B cell (primary cell): Measurements from ENCODE around the gene TBC1D2. TPM values are rescaled to one million over a fixed set of nuclear protein-coding genes. Genes with fewer than 3 reads are reported as not detected.

Experiments
- ATAC-seq: fragments of 200-7000 bp; cut with Tn5 transposase; one replicate; pipeline ENCODE4 v1.10.0; 2021; ENCODE audit warnings: low read depth, mild to moderate bottlenecking, moderate number of reproducible peaks, moderate library complexity
- CTCF ChIA-PET: fragments of 350-600 bp; sonication (Branson Sonifier 250); formaldehyde crosslinking; loops from one replicate; lab custom pipeline; 2021; ENCODE audit warnings: antibody characterized with exemption, inconsistent platforms; lab: Charles Lee
- POLR2A ChIA-PET: fragments of 350-600 bp; sonication (Branson Sonifier 250); formaldehyde crosslinking; loops from one replicate; lab custom pipeline; 2021; ENCODE audit warnings: antibody characterized with exemption; lab: Charles Lee
- DNase-seq: peaks from one replicate; pipeline ENCODE4 v3.0.0; 2013
- H2AFZ ChIP-seq: 2 replicates; pipeline ENCODE4 v1.6.1; 2012; ENCODE audit warnings: mild to moderate bottlenecking, low read depth, low read length; ENCODE audit not compliant: insufficient read depth, poor library complexity, severe bottlenecking
- H3K27ac ChIP-seq, 2 donors: 1 replicate in 1 of 2; 2 replicates in 1 of 2; pipeline ENCODE4 v1.5.1; 2012 to 2013; ENCODE audit warnings: low read length in 2 of 2, mild to moderate bottlenecking in 2 of 2, moderate library complexity in 1 of 2
- H3K27me3 ChIP-seq, 4 experiments: fragments of 200-600 bp in 1 of 4; sonication (generic) in 1 of 4; replicated peaks in 1 of 4; 1 replicate in 2 of 4; 2 replicates in 2 of 4; pipeline versions ENCODE4 v1.6.1 to v1.7.0; 2013 to 2016; ENCODE audit warnings: low read length in 3 of 4, mild to moderate bottlenecking in 2 of 4, mixed read lengths in 1 of 4, moderate library complexity in 1 of 4; ENCODE audit not compliant: insufficient read depth in 4 of 4, control insufficient read depth in 3 of 4; ENCODE audit errors: control extremely low read depth in 1 of 4
- H3K36me3 ChIP-seq, 2 experiments: replicated peaks in 1 of 2; 1 replicate in 1 of 2; 2 replicates in 1 of 2; pipeline versions ENCODE4 v1.6.1 to v1.7.1; 2013; ENCODE audit warnings: low read length in 1 of 2; ENCODE audit not compliant: insufficient read depth in 2 of 2, control insufficient read depth in 1 of 2; ENCODE audit errors: control extremely low read depth in 1 of 2, extremely low read depth in 1 of 2
- H3K4me1 ChIP-seq, 2 donors: fragments of 200-600 bp in 1 of 2; sonication (generic) in 1 of 2; 1 replicate in 1 of 2; 2 replicates in 1 of 2; pipeline versions ENCODE4 v1.5.1 to v1.6.1; 2013 to 2017; ENCODE audit warnings: low read length in 2 of 2; ENCODE audit not compliant: control insufficient read depth in 2 of 2, insufficient read depth in 2 of 2
- H3K4me2 ChIP-seq: replicated peaks from 2 replicates; pipeline ENCODE3; 2012; ENCODE audit warnings: mild to moderate bottlenecking, low read depth, low read length; ENCODE audit not compliant: poor library complexity, severe bottlenecking
- H3K4me3 ChIP-seq, 5 experiments: fragments of 200-600 bp in 1 of 5; sonication (generic) in 1 of 5; 1 replicate in 3 of 5; 2 replicates in 2 of 5; pipeline versions ENCODE4 v1.5.1 to v1.7.0; 2011 to 2016; ENCODE audit warnings: low read length in 4 of 5, mild to moderate bottlenecking in 4 of 5, low read depth in 2 of 5, control low read depth in 1 of 5, moderate library complexity in 1 of 5; ENCODE audit not compliant: insufficient read depth in 1 of 5; ENCODE audit errors: control extremely low read depth in 1 of 5, extremely low read depth in 1 of 5
- H3K79me2 ChIP-seq: fragments of 200-600 bp; sonication (generic); one replicate; pipeline ENCODE4 v1.6.0; 2016; ENCODE audit warnings: low read length; ENCODE audit not compliant: control insufficient read depth, insufficient read depth
- H3K9ac ChIP-seq: fragments of 200-600 bp; sonication (generic); 2 replicates; pipeline ENCODE4 v1.6.1; 2017; ENCODE audit warnings: mild to moderate bottlenecking, low read length, moderate library complexity
- H3K9me3 ChIP-seq, 3 donors: one replicate each; pipeline versions ENCODE4 v1.6.1 to v1.7.1; 2013; ENCODE audit warnings: low read length in 2 of 3; ENCODE audit not compliant: control insufficient read depth in 2 of 3, insufficient read depth in 1 of 3; ENCODE audit errors: control extremely low read depth in 1 of 3
- H4K20me1 ChIP-seq: 2 replicates; pipeline ENCODE4 v1.6.0; 2012; ENCODE audit warnings: mild to moderate bottlenecking, low read length; ENCODE audit not compliant: insufficient read depth, control insufficient read depth, poor library complexity, severe bottlenecking
- H3K27ac Mint-ChIP-seq: one replicate; pipeline ENCODE4 v1.8.0; 2021; ENCODE audit warnings: mixed read lengths
- H3K27me3 Mint-ChIP-seq: one replicate; pipeline ENCODE4 v1.8.0; 2021; ENCODE audit warnings: mixed read lengths
- H3K4me1 Mint-ChIP-seq: one replicate; pipeline ENCODE4 v1.8.0; 2021; ENCODE audit warnings: mixed read lengths
- H3K4me3 Mint-ChIP-seq: one replicate; pipeline ENCODE4 v1.8.0; 2021; ENCODE audit warnings: mixed read lengths
- H3K9me3 Mint-ChIP-seq: one replicate; pipeline ENCODE4 v1.8.0; 2022; ENCODE audit warnings: mixed read lengths; ENCODE audit not compliant: insufficient read depth
- CTCF ChIP-seq: fragments of 200-600 bp; IDR thresholded peaks from one replicate; pipeline ENCODE4 v1.8.0; 2022; ENCODE audit warnings: antibody characterized with exemption, mild to moderate bottlenecking
- EZH2 ChIP-seq: IDR thresholded peaks from 2 replicates; pipeline ENCODE4 v1.6.1; 2012; ENCODE audit warnings: borderline replicate concordance, low read depth, mild to moderate bottlenecking, moderate library complexity, low read length; ENCODE audit not compliant: insufficient read depth, poor library complexity, severe bottlenecking
- WGBS: methylation state at CpG from one replicate; pipeline ENCODE4 v1.1.5; 2013; ENCODE audit warnings: missing lambda C conversion rate; ENCODE audit not compliant: insufficient coverage; 5-methylcytosine and 5-hydroxymethylcytosine counted together
- intact Hi-C: fragments of 100-400 bp; cut with micrococcal nuclease; formaldehyde crosslinking; loops from one replicate; pipeline ENCODE4 v1.10.0; 2022
- polyA plus RNA-seq: library from polyadenylated mRNA; depleted of rRNA; stranded (reverse); fragments of >200 nt; gene quantifications from 2 replicates; pipeline ENCODE4 v1.2.3, GENCODE V29; 2012
- total RNA-seq, 2 donors: library from RNA; stranded (reverse); fragments of 120-200 nt in 1 of 2; gene quantifications; 1 replicate in 1 of 2; 2 replicates in 1 of 2; pipeline versions ENCODE4 v1.2.3 to v1.2.4, GENCODE V29; 2013 to 2022

Gene TBC1D2
- total and polyA plus RNA-seq, 2 donors (not counting 1 experiment from before 2014, with no cell fraction given), result 5.0 to 5.3 TPM

- Mint-ChIP-seq H3K9me3 (no peaks in the 10 kb centered on the region), H3K27ac (no peak overlapping the region), H3K4me1 (no peaks in the 10 kb centered on the region), H3K4me3 (no peak overlapping the region), H3K27me3 (peaks cover 59% of the 10 kb centered on the region)
- Histone ChIP-seq H2AFZ (no peak overlapping the region), H3K9me3 (no peaks in the 10 kb centered on the region), H3K4me1 (no peaks in the 10 kb centered on the region), H3K9ac (no peak overlapping the region), H3K4me2 (no peak overlapping the region), H4K20me1 (no peaks in the 10 kb centered on the region), H3K4me3 (no peak overlapping the region), H3K27me3 (peaks cover 0 to 10% (median 9%) of the 10 kb centered on the region in 4 experiments), H3K79me2 (no peaks in the 10 kb centered on the region), H3K36me3 (no peaks in the 10 kb centered on the region), H3K27ac (no peak overlapping the region)
- no peak for TF ChIP-seq CTCF
- no peak for TF ChIP-seq EZH2
- DNase-seq (no peak), ATAC-seq (no peak)
- ChIA-PET CTCF (no interaction called here), POLR2A (no interaction called here)
- intact Hi-C loops, result no loop called here
- WGBS, result no CpG with 5 or more reads among the region's 2 CpGs
Observed at GRCh38 chr9:98275159-98275558, 19.7 kb upstream of the TBC1D2 start.

GRCh38 chr9:98272083-98272482 is 16.6 kb upstream of the TBC1D2 start:
- Histone ChIP-seq H2AFZ (no peak overlapping the region), H3K27me3 (peaks cover 0 to 10% (median 8%) of the 10 kb centered on the region in 4 experiments), H4K20me1 (no peaks in the 10 kb centered on the region), H3K4me1 (no peaks in the 10 kb centered on the region), H3K9me3 (no peaks in the 10 kb centered on the region), H3K4me2 (no peak overlapping the region), H3K4me3 (no peak overlapping the region), H3K79me2 (no peaks in the 10 kb centered on the region), H3K27ac (no peak overlapping the region), H3K36me3 (no peaks in the 10 kb centered on the region), H3K9ac (no peak overlapping the region)
- intact Hi-C loops, result no loop called here
- no peaks in the 10 kb centered on the region for H3K9me3 Mint-ChIP-seq
- TF ChIP-seq CTCF (no peak), EZH2 (no peak)
- no peak for ATAC-seq
- no peaks in the 10 kb centered on the region for H3K4me1 Mint-ChIP-seq
- WGBS, result 94% methylated on average over 3 of the region's 3 CpGs
- POLR2A ChIA-PET, result no interaction called here
- H3K4me3 Mint-ChIP-seq, result no peak overlapping the region
- peaks cover 74% of the 10 kb centered on the region for H3K27me3 Mint-ChIP-seq
- CTCF ChIA-PET, result interaction anchor here (1.2 kb wide), 1 partner anchor 347 kb away, joined by 3 read pairs; no protein-coding TSS in a partner anchor
- H3K27ac Mint-ChIP-seq, result no peak overlapping the region
- no peak for DNase-seq
